NB4 (cell line): ENCODE data around the gene PHACTR1.

Experiments
- CTCF ChIP-seq: IDR thresholded peaks from one replicate; pipeline ENCODE4 v1.5.1; 2012; ENCODE audit warnings: low read depth, low read length
- MYC ChIP-seq: IDR thresholded peaks from 2 replicates; pipeline ENCODE4 v1.6.1; 2011; ENCODE audit warnings: low read depth, low read length

- TF ChIP-seq CTCF (no peak), MYC (no peak)
Observed at GRCh38 chr6:13238640-13239216, 522.2 kb downstream of the PHACTR1 start.
